A549 (cell line): Measurements from ENCODE around the gene CHST7.

Experiments used
- CTCF ChIP-seq: fragments of >200 bp; sonication (Bioruptor Twin); formaldehyde crosslinking; IDR thresholded peaks from 3 replicates; pipeline ENCODE4 v1.5.1; 2016
- HOXA7 ChIP-seq: fragments of 250-450 bp; sonication (Bioruptor Pico); IDR thresholded peaks from 2 replicates; pipeline ENCODE4 v1.5.0; 2020; ENCODE audit warnings: mild to moderate bottlenecking, moderate library complexity

DNA sequence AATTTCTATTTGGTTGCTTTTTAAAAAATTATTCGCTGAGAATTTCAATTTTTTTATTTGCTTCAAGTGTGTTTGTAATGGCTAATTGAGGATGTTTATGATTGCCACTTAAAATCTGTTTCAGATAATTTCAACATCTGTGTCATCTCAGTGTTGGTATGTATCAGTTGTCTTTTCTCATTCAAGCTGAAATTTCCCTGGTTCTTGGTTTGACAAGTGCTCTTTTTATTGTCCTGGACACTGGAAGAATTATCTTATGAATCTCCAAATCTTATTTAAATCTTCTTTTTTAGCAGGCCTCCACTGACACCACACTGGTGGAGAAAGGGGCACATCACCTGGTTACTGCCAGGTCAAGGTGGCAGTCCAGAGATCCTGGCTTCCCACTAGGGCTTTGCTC, 21.5 kb downstream of the CHST7 start:
- TF ChIP-seq CTCF (no peak), HOXA7 (CRISPR knock-in tag) (no peak)
